GM19351 (cell line): ENCODE results near the gene SRGAP1.

Source experiments
- ATAC-seq: cut with Tn5 transposase; IDR thresholded peaks from one replicate; pipeline ENCODE4 v1.9.1; 2021; ENCODE audit warnings: mild to moderate bottlenecking, moderate library complexity; ENCODE audit not compliant: unreplicated experiment

Gene SRGAP1

DNA sequence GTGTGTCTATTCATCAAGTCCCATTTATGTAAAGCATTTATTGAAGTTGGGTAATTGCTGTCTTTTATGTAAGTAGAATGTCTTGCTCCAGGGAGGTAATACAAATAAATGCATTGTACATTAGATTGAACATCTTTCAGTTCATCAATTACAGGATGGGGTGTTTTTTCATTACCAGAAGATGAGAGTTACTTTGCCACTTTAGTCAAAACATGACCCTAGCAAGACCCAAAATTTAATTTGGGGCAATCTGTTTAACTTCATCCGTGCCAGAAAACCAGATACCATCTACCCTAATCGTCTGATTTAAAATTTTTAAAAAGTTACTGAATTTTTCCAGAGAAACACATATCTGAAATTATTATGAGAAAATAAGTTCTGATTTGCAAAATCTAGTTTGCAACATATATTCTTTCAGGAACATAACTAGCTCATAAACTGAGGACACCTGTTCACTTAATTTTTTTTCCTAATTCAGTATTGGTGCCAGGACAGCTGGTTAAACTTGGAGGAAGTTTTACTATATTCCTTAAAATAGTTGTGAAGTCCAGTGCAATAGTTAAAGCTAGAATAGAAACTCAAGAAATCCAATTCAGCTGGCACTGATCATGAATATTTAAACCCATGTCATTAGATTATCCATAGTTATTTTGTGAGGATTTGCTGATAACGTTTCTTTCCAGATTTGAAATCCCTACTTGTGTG lies 114.5 kb downstream of the SRGAP1 start:
- no peak for ATAC-seq

GRCh38 chr12:63961048-63961447 lies 116.5 kb downstream of the SRGAP1 start:
- ATAC-seq: no peak

DNA sequence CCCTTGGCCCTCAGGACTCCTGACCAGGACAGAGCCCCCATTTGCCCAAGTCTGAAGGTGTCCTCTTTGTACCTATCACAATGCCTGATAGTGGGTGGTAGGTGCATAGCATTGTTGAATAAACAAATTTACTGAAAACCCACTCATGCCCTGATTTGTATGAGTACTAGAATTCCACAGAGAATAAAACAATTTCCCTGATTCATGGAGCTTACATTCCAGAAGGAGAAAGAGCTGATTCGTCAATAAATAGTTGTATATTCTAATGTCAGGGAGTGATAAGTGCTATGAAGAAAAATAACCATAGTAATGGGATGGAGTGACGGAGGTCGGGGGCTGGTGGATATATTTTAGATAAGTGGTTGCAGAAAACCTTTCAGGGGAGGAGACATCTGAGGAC lies 117.0 kb downstream of the SRGAP1 start:
- ATAC-seq: no peak

DNA sequence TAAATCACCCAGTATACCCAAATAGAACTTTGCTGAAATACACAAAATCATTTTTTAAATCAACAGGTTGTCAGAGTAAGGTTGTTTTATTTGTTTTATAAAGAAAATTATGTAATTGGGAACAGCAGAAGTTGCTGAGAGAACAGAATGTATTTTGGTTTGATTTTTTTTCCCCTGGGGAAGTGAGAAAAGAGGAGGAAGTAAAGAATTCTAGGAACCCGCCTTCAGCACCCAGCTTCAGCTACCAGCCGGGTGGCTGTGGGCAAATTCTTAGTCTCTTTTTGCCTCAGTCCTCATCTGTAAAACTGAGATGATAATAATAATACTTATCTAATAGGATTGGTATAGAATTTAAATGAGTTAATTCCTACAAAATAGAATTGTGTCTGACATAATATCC lies 119.4 kb downstream of the SRGAP1 start:
- no peak for ATAC-seq

DNA sequence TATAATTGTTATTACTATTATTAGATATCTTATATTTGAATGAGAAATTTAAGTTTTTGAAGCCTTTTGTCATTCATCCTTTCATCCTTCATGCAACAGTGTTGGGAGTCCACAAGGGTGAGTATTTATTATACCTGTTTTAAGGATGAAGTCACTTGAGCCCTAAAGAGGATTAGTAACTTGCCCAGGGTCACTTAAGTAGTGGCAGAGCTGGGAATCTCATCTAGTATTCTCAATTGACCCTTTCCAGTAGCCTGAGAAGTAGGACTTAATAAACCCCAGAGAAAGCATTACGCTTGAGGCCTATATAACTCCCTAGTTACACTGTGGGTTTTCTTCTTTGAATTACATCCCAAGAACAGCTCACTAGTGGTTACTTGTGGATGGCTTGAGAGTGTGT lies 119.8 kb downstream of the SRGAP1 start:
- ATAC-seq: no peak

- no peak for ATAC-seq
These were observed 121.6 kb downstream of the SRGAP1 start for GRCh38 chr12:63965936-63966605.

- no peak for ATAC-seq
These were observed 122.1 kb downstream of the SRGAP1 start for GRCh38 chr12:63966606-63966975.

- ATAC-seq: no peak
These were observed 123.1 kb downstream of the SRGAP1 start for GRCh38 chr12:63967358-63968145.

- ATAC-seq: no peak
These were observed 124.2 kb downstream of the SRGAP1 start for GRCh38 chr12:63968673-63969072.

- ATAC-seq: no peak
These were observed 132.4 kb downstream of the SRGAP1 start for GRCh38 chr12:63976902-63977395.

GRCh38 chr12:63977441-63977840 lies 132.9 kb downstream of the SRGAP1 start:
- no peak for ATAC-seq

DNA sequence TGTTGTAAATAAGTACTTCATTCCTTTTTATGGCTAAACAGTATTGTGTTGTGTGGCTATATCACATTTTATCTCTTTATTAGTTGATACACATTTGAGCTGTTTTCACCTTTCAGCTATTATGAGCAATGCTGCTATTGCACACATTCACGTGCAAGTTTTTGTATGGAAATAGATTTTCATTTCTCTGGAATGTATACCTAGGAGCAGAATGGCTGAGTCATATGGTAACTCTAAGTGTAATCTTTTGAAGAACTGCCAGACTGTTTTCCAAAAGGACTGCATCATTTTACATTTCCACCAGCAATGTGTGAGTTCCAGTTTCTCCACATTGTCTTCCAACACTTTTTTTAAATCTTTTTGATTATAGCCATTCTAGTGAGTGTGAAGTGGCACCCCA lies 134.0 kb downstream of the SRGAP1 start:
- no peak for ATAC-seq

DNA sequence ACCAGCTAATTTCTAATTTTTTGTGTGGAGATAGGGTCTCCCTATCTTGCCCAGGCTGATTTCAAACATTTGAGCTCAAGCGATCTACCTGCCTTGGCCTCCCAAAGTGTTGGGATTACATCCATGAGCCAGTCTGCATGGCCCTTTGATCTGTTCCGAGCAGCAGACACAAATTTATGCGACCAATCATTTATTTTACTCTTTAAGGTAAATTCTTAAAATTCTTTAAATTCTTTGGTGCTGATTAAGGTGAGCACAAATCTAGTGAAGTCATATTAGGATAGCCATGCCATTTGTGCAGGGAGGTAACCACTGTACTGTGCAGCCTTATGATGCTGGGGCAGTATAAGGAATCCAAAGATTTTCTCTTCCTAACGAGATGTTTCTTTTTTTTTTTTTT lies 135.7 kb downstream of the SRGAP1 start:
- ATAC-seq: no peak

- ATAC-seq: no peak
These were observed 136.8 kb downstream of the SRGAP1 start for GRCh38 chr12:63981343-63981742.

GRCh38 chr12:63982604-63983295 lies 138.2 kb downstream of the SRGAP1 start:
- ATAC-seq: no peak

GRCh38 chr12:63985456-63985855 lies 141.0 kb downstream of the SRGAP1 start:
- no peak for ATAC-seq

DNA sequence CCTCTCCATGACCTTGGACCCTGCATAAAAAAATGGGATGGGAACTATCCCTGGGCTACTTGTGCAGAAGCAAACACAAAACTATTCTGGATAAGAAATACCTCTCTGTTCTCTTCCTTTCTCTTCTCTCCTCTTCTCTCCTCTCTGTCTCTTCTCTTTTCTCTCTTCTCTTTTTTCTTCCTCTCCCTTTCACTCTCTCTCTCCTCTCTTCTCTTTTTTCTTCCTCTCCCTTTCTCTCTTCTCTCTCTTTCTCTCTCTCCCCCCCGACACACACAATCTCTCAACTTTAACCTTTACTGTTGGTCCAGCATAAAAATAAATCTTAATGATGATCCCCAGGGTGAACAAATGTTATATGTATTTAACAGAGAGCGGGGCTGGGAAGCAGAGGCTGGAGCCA lies 141.4 kb downstream of the SRGAP1 start:
- ATAC-seq: no peak

DNA sequence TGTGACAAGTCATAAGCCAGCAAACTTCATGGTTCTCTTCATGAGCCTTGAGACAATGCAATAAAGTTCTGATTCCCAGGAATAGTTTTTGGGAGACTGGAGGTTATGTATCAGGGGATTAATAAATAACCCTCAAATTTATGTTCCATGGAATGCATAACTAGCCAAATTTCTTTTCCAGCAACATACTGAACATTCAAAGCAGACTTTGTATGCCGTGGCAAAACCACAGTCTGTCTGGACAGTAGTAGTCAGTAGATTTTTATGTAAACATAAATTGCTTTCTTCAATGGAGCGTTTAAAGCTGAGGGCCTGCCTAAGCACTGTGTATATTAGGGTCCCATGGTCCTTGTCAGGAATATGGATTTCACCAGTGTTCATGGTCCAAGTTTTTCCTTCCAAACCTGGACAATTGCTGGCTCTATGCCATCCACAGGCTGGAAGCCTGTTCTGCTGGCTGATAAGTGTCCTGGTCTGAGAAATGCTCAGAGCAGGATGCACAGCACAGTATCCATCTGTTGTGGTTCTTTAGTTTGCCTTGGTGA lies 144.9 kb downstream of the SRGAP1 start:
- no peak for ATAC-seq

DNA sequence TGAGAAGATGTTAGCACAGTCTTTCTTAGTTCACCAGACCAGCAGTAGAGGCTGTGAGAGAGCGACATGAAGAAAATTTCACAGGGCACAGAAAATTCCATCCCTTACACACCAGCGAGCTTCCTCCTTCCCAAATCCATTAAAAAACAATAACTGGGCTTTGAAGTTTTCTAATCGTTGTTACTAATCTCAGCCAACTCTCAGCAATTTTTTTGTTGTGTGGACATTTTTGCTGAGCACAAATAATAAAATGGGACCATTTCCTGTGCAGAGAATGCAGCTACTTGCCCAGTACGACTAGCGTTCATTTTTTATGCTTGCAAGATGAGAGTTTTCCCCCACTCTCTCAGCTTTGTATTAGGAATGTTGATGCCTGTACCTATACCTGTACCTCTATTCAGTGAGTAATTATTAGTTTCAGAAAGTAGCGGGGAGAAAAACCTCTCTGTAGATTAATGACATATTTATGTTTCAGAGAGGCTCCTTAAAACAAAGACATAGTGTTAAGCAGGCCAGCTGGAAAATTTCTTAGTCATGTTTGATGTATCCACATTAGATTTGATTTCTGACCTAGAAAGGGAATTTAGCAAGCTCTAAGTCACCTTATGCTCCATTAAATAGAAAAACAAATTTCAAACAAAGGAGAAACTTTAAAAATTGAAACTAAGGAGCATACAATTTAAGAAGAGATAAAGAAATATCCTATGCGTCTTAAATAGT lies 146.5 kb downstream of the SRGAP1 start:
- ATAC-seq: no peak

GRCh38 chr12:63994704-63995103 lies 150.2 kb downstream of the SRGAP1 start:
- ATAC-seq: no peak
